Measurements from ENCODE around the gene PRR5L.

The PRR5L gene

DNA sequence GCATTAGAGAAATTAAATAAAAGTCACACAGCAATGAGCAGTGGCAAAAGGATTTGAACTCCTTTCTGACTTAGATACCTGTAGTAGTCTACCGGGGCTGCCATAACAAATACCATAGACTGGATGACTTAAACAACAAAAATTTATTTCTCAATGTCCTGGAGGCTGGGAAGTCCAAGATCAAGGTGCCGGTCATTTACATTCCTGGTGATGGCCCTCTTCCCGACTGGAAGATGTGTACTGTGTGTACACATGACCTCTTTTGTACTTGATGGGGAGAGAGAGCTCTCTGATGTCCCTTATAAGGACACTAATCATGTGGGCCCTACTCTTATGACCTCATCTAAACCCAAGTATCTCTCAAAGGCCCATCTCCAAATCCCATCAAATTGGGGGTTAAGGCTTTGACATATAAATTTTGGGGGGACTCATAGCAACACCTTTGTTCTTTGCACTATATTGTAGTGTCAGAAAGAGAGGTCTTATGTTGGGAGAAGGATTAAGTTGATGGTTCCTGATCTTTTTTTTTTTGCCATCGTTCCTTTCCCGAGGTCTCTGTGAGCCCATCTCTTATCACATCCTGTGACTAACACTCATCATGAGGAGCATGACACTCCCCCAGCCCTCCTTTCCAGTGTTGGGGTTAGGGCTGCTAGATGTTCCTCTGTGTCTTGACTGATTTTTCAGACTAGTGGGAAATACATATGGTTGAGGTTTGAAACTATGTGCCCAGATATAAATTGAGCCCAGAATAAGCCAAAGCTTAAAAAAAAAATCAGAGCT lies 109.7 kb downstream of the PRR5L start:
- DNase-seq, result no peak

DNA sequence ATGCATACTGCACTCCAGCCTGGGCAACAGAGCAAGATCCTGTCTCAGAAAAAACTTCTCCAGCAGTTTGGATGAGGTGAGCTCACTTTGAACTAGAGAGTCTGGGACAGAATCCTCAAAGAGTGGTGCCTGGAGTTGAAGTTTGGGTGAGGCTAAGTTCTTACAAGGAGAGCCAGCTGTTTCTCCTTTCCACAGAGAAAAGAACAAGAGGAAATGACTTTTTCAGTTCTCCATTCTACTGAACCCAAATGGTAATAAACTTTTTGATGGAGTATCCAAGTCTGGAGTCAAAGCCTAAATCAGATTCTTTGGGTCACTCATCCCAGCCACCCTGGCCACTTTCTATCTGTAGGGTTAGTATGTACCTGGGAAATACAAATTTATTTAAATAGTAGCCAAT lies 111.3 kb downstream of the PRR5L start:
- DNase-seq, result no peak

DNA sequence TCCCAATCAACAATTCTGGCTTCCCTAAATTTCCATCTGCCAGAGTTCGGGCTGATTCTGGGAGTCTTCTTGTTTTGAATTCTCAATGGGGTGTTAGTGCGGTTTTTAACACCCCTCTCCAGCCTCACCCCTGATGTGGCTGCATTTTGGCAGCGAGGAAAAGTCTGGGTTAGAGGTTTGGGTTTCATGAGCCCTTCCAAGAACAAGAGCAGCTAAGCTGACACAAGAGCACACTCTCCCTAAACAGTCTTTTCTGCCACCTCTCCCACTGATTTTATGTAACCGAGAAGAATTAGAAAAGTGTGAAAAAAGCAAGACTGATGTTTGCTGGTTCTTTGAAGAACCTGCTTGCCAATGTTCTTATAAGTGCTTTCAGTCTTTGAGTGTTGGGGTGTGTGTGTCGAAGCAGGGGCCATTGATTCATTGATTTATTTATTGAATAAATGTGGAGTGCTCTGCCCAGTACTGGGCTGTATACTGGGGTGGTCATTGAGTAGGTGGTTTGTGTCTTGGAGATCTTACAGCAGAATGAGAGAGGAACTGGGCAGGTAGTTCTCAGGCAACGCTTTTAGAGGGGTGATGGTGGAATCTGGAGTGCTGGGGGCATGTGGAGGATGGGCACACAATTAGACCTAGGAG lies 112.5 kb downstream of the PRR5L start:
- DNase-seq, result no peak

DNA sequence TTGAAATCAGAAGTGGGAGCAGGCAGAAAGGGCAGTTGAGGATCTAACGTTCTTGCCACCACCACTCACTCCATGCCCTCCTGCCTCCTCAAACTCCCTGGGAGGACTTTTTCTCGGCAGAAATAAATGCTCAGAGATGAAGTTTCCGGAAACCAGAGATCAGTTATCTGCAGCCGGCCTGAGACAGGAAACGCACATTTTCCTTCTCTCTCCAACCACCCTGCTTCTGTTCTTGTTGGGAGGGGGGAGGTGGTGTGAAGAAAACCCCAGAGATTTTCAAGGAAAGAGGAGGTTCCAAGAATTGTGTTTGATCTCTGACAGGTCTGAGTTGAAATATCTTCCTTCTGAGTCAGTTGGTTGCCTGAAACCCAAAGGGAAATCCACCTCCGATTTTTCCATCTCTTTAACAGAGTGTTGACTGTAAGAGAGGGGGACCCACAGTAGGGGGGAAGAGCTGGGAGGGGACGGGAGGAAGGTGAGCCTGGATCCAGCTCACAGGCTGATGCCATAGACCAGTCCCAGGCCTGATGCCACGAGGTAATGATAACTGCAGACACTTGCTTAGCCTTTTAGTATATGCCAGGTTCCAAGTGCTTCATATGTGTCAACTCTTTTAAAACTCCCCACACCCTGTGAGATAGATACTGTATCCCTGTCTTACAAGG lies 113.2 kb downstream of the PRR5L start:
- peak in 2 of 5 donors; percentile 3 to 79 for DNase-seq

DNA sequence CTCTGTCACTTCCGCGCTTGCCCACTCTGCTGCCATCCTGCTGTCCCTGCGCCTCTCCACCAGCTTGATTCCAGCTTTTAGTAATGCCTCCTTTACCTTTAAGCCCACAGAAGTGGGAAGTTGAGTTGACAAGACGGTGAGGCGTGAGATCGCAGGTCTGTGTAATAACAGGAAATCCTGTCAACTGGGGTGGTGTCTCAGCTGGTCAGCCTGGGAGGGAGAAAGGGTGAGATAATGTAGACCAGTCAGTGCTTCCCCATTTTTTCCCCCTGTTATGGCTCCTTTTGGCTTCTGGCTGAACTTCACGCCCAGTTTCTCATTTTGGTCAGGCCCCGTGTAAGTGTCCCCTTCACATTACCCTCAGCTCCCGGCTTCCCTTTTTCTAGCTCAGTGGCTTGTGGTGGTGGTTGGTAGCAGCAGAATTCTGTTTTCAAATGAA lies 115.1 kb downstream of the PRR5L start:
- DNase-seq, result peak in 1 of 5 donors; percentile 43

DNA sequence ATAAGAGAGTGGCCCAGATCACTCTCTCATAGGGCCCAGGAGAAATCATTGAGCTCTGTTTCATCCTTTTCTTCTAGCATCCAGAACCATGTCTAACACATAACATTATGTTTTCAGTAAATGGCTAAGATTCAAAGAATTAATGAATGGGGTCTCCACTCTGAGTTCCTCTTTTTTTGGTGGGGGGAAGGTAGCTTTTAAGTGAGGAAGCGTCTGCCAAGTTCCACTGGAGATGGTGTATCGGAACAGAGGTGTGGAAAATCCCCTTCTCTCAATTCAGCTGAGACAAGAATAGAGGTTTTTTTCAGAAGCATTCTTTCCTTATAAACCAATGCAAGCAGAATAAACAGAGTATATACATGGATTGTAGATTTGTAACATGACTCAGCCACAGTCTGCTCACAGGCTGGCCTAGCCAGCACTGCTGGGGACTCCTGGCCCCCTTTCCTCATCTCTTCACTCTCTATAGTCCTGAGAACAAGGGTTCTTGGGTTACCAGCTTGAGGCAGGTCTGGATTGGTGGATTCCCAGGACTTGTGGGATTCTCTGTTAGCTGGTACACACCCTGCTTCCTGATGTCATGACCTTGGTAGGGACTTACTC lies 116.8 kb downstream of the PRR5L start:
- no peak for DNase-seq

DNA sequence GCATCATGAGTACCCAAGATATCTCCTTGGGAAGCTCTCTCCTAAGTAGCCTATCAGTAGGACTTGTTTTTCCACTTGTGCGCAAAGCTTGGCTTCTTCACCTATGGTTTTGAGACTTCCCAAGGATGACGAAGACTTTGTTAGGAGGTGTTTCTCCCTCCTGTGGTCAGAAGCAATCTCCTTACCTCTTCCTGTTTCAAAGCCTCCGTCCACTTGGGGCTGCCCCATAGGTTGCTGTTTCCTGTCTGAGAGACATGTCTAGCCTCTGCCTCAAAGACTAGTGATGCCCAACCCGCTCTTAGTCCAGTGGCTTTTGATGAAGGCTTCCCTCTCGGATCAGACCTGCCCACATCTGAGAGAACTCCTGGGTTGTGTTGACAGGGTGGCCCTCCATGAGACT lies 121.1 kb downstream of the PRR5L start:
- DNase-seq, result peak in 1 of 5 donors; percentile 20

DNA sequence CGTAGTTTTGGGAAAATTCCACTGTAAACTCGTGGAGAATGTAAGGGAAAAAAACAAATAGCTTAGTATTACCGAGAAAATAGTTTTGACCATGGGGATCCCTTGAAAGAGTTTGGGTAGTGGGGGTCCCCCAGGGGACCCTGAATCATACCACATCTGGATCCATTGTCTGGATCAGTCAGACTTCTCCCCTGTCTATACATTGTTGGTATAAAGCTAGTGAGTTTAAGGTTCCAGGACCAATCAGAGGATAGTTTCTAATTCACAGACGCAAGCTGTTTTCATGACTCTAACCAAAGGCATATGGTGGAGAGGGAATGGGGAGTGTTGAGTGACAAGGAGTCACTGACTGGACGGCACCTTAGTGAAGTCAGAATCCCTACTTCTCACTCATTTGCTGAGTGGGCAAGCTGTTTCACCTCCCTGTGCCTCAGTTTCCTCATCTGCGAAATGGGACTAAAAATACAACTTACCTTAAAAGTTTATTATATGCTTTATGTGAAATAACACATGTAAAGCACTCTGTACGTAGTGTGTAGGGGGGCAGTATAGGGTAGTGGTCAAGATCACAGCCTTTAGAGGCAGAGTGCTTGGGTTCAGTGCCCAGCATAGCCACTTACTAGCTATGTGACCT lies 123.8 kb downstream of the PRR5L start:
- DNase-seq, result no peak

DNA sequence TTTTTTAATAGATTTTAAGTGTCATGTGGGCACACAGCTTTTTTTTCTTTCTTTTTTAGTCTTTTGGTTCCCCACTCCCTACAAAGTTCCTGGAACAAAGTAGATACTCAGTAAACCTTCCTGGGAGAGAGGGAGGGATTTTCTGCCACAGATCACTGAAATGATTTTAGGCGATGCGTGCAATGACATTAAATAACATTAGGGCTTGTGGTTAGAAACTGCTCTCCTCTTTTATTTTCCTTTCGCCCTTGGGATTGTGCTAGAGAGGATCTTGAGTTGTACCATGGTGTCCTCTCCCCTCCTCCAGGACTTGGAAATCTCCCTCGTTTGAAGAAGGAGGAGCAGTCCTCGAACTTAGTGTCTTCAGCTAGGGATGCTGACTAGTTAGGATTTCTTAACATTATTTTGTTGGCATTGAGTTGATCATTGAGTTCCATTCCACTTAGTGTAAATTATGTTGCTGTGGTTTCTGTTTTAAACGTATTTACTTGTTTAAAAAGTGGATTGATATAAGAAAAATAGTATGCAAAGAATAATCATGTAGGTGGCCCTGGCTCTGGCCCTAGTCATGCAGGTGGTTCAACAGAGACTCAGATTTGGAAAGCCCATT lies 125.6 kb downstream of the PRR5L start:
- DNase-seq, result no peak

DNA sequence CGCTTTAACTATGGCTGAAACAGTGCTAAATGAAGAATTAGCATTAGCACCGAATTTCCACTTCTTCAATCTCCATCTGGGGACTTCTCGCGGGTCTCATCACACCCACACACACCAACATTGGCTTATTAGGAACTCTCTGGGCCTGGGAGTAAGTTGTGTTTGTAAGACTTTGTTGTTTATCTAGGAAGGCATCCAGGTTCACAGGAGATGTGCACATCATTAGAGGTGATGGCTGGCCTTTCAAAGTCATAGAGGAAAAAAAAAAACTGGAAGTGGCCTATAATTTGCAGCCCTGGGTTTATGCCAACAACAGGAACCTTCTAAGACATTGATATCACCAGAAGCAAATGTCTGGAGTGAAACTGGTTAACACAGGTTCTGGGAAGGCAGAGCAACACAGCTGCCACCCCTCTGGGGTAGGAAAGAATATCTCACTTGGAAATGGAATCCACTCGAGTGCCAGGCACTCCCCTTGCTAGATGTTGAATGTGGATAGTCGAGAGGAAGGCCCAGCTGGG lies 129.5 kb downstream of the PRR5L start:
- no peak for DNase-seq

DNA sequence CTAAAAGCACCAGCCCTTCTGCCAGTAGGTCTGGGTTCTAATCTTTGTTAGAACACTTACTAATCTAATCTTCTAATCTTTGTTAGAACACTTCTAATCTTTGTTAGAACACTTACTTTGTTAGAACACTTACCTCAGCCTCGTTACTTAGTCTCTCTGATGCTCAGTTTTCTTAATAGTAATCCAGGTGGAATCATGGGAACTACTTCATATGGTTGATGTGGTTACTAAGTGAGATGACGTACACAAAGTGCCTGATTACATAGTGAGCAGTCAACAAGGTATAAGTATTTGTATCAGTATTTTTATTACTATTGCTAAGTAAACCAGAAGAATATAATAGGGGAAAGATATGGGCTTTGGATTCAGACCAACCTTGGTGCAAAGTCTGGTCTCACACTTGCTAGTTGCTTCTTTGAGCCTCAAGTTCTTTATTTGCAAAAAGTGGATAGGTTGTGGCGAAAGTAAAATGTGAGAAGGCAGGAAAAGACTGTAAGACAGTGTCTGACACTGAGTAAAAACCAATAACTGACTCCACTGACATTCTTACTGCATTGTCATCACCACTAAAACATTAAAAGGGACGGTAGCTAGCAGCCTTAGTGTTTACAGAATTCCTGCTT lies 130.2 kb downstream of the PRR5L start:
- no peak for DNase-seq

DNA sequence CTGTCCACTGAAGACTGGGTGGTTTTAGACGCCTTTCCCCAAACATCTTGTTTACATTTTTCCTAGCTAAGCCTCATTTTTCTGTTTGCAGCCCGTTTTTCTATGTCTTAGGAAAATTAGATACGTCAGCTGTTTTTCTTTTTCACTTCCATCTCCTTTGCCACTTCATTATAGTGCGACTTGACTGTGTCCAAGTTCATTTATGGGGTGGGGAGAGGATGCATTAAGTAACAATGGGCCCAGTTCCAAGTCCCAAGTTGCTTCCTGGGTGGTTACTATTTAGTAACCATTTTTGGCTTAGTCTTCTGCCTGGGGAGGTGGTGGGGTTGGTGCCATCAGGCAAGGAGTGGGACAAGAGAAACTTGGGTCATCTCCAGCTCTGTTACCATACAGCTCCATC lies 131.0 kb downstream of the PRR5L start:
- DNase-seq, result no peak

DNA sequence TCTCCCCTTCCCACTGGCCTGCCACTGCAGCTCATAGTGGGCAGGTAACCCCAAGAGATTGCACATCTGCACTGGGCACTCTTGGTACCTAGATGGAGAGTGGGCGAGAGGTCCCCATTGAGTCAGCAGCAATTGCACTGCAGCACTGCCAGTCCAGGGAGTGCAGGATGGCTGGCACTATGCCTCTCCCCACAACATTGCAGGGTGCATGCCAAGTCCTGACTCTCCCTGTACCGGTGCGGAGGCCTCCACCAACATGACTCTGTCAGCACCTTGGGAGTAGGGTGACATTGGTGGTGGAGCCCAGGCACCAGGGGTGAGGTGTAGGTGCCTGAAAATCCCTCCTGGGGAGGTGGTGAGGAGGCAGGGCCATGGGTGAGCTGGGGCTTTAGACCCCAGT lies 131.8 kb downstream of the PRR5L start:
- DNase-seq, result no peak

DNA sequence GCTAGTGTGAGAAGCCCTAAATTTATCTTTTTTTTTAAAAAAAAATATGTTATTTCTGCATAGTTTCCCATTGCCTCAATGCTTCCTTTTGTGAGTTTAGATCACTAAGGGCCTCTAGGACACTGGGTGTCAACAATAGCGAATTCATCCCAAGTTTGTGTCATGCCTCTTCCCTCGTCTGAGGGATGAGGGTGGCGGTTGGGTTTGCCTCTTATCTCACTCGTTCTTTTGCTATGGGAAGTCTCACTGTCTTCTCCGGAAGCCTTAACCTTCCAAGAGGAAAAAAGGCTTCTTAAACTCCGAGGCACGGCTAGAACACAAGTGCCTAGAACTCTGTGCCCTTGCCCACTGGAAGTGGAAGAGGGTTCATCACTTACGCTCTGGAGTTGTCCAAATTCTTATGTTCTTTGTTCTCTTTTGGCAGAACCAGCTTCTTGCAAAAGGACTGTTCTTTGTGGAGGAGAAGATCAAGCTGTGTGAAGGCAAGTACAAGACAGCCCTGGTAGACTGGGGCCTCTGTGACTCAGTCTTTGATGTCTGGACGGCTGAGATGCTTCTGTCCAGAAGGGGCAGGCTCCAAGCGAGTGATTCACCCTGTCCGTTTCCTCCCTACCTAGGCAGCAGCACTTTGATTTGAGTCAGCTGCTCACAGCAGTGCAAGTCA lies 135.5 kb downstream of the PRR5L start:
- peak in 1 of 5 donors; percentile 72 for DNase-seq

DNA sequence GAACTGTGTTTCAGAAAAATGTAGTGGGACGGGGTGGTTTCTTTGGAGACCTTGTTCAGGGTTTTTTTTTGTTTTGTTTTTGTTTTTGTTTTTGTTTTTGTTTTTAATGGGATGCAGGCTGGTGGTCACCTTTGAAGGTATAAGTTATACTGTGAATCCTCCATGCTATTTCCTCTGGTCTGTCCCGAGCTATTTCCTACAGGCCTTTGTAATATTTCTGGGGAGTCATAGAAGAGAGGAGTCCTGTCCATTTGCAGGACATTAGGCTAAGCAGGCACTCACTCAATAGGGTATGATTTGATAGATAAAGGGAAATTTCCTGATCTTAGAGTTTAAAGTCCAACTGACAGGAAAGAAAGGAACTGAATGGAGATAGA lies 136.0 kb downstream of the PRR5L start:
- DNase-seq, result no peak

DNA sequence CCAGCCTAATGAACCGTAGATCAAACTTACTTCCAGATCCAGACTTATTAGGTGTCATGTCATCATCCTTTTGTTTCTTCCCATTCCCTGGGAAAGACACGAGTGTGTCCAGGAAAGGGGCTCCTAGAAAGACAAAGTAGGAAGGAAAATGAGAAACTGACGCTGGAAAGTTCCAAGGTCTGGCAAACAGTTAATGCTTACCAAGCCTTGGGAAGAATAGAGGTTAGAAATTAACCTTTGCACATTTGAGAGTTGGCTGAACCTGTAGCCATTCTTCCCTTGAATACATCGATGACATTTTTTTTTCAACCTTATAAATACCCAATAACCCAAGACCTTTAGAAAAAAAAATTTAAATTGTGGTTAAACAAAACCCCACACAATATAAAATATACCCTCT lies 136.7 kb downstream of the PRR5L start:
- no peak for DNase-seq

DNA sequence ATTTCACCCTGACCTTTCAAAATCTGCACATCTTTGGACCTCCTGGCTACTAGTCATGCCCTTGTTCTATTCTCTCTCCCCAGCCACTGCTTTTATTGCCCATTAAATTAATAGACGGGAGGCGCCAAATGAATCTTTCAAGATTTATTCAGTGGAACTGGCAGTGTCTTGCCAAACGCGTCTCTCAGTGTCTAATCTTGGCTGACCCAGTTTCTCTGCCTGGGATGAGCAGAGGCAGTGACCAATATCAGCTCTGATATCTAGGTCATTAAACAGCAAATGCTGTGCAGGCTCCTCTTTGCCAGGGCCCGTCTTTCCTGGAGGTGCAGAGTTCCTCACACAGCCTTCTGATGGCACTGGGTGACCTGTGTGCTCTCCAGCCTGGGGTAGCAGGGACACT lies 140.0 kb downstream of the PRR5L start:
- DNase-seq, result no peak

DNA sequence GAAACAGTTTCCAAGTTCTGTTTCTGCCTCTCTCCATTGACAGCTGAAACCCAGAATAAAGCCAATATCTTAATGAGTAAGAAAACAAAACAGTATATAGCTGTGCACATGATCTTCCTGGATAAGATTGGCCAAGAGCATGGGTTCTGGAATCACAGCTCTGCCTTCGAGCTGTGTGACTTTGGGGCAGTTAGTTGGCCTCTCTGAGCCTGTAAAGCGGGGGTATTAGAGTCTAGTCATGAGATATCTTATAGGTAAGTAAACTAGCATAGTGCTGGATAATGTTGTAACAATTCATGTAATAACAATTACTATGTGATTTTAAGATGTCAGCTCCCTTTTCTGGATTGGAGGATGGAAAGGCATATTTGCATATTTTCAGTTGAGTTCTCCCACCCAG lies 140.5 kb downstream of the PRR5L start:
- no peak for DNase-seq

DNA sequence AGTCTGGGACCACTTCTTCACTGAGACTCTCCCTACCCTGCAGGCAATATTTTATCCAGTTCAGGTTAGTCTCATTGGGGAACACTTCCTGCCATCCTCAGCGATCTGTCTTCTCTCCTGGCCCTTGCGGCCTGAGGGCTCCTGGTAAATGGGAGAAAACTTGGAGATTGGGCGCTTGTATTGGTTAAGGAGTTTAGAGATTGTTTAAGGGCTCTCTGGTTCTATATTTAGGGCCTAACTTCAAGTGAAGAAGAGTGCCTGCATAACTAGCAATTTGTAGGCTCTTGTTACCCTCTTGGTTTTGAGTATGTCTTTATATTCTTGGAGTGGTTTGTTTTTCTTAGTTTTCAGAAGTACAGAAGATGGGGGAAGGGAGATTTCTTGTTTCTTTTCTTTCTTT lies 141.3 kb downstream of the PRR5L start:
- no peak for DNase-seq

DNA sequence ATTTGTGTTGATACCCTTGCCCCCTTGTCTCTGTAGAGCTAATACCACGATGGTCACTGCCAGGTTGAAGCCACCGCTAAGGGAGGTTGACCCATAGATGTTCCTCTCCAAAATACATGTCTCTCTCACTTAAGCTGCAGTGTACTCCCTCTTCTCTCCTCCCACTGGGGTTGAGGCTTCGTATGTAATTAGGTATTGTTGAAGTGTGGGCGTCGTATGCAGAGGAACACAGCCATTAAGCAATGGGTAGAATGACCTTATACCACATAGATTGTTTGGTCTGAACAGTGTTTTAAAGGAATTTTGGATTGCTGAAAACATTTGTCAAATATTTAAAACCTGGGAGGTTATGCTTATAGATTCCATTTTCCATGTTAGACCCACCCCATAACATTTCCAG lies 142.0 kb downstream of the PRR5L start:
- DNase-seq, result no peak

DNA sequence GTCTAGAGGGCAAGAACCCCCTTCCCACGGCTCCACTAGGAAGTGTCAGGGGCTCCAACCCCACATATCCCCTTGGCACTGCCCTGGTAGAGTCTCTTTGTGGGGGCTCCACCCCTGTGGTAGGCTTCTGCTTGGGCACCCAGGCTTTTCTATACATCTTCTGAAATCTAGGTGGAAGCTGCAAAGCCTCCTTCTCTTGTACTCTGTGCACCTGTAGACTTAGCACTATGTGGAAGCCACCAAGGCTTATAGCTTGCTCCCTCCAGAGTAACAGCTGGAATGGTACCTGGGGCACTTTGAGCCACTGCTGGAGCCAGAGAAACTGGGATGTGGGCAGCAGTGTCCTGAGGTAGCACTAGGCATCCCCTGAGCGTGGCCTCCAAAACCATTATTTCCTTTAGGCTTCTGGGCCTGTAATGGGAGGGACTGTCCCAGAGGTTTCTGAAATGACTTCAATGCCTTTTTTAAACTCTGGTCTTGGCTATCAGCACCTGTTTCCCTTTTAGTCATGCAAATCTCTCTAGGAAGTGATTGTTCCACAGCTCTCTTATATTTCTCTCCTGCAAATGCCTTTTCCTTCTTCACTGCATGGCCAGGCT lies 145.6 kb downstream of the PRR5L start:
- DNase-seq, result peak in 1 of 5 donors; percentile 26

Data from T-helper 1 cell (primary cell).